Prostate gland (tissue), 2 donors: ENCODE results near the gene IGSF6. TPM values are rescaled to one million over a fixed set of nuclear protein-coding genes. Genes with fewer than 3 reads are reported as not detected.

Experiments
- DNase-seq: peaks from one replicate; pipeline ENCODE4 v3.0.0-alpha.2; 2019; ENCODE audit warnings: low spot score
- H3K27ac ChIP-seq, 2 donors: fragments of 200-600 bp; sonication (generic); 2 replicates each; pipeline ENCODE4 v1.5.1; 2017 to 2019
- H3K27me3 ChIP-seq: fragments of 200-600 bp; sonication (generic); replicated peaks from 2 replicates; pipeline ENCODE4 v1.5.1; 2019; ENCODE audit not compliant: insufficient read depth
- H3K36me3 ChIP-seq, 2 donors: fragments of 200-600 bp; sonication (generic); 1 replicate in 1 of 2; 2 replicates in 1 of 2; pipeline versions ENCODE4 v1.5.1 to v1.8.1; 2017 to 2019
- H3K4me1 ChIP-seq: fragments of 200-600 bp; sonication (generic); replicated peaks from 2 replicates; pipeline ENCODE4 v1.5.1; 2019
- H3K4me3 ChIP-seq, 2 donors: fragments of 200-600 bp; sonication (generic); 2 replicates each; pipeline ENCODE4 v1.5.1; 2017 to 2019
- H3K9me3 ChIP-seq: fragments of 200-600 bp; sonication (generic); 2 replicates; pipeline ENCODE4 v1.5.1; 2017
- POLR2A ChIP-seq: fragments of 450-650 bp; IDR thresholded peaks from one replicate; pipeline ENCODE4 v1.6.1; 2016; ENCODE audit warnings: antibody characterized with exemption, mild to moderate bottlenecking
- POLR2AphosphoS5 ChIP-seq: sonication (generic); formaldehyde crosslinking; IDR thresholded peaks from one replicate; pipeline ENCODE4 v1.6.1; 2017; ENCODE audit warnings: antibody characterized with exemption
- WGBS: methylation state at CpG from one replicate; pipeline ENCODE4 v1.1.5; 2018; 5-methylcytosine and 5-hydroxymethylcytosine counted together
- intact Hi-C: fragments of 100-400 bp; cut with DNase I; formaldehyde crosslinking; loops from one replicate; pipeline ENCODE4 v1.14.2; 2022
- total RNA-seq, 2 donors: library from RNA; depleted of rRNA; stranded (reverse); fragments of >200 nt; gene quantifications; one replicate each; pipeline ENCODE4 v1.1.0, GENCODE V29; 2016
- TF ChIP-seq, protein P1 (sequence below), 4 experiments: fragments of 200-600 bp in 2 of 4; fragments of 450-650 bp in 2 of 4; sonication (generic) in 2 of 4; IDR thresholded peaks; 1 replicate in 3 of 4; 2 replicates in 1 of 4; pipeline ENCODE4 v1.5.1; 2016 to 2019; ENCODE audit warnings: antibody characterized with exemption in 4 of 4, mild to moderate bottlenecking in 2 of 4, moderate library complexity in 2 of 4

Gene IGSF6
- total RNA-seq, 2 donors from 2014 or later = 4.5 TPM; not detected in 1

- intact Hi-C loops = loop anchor here (5.0 kb wide), 1 partner anchor 45 kb away; no protein-coding TSS in a partner anchor
- DNase-seq = peak; percentile 60
- no peaks in the 10 kb centered on the region for H3K9me3 ChIP-seq
- H3K4me1 ChIP-seq = no peaks in the 10 kb centered on the region
- peak overlapping the region; percentile 38 to 97 for H3K27ac ChIP-seq
- H3K36me3 ChIP-seq = no peaks in the 10 kb centered on the region
- H3K4me3 ChIP-seq = no peak overlapping the region
- 22% methylated on average over 2 of the region's 2 CpGs for WGBS
- H3K27me3 ChIP-seq = no peaks in the 10 kb centered on the region
- TF ChIP-seq POLR2AphosphoS5 (peak; percentile 70), POLR2A (no peak)
Measured at GRCh38 chr16:21597561-21598030, 54.8 kb downstream of the IGSF6 start.

DNA sequence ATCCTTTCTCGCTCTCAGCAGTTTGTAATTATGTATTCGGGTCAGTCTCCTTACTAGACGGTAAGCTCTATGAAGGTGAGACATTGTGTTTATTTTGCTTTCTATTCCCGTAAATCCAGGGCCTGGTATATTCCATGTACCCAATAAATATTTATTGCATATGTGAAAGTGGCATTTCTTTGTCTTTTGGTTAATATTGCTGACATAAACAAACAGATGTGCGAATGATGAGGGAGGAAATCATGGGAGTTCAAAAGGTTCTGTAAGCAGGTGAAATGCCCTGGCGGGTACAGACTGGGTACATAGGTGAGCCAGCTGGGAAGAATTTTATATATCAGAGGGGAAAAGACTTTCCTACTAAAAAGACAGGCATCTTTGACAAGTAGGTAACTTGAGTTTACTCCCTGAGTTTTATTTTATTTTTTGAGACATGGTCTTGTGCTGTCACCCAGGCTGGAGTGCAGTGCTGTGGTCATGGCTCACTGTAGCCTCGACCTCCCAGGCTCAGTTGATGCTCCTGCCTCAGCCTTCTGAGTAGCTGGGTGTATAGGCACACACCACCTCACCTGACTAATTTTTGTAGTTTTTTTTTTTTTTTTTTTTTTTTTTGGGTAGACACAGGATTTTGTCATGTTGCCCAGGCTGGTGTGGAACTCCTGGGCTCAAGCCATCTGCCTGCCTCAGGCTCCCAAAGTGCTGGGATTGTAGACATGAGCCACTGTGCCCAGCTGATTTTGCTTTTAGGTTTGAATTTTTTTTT lies 58.7 kb downstream of the IGSF6 start:
- no peak for DNase-seq
- TF ChIP-seq, protein P1, sequence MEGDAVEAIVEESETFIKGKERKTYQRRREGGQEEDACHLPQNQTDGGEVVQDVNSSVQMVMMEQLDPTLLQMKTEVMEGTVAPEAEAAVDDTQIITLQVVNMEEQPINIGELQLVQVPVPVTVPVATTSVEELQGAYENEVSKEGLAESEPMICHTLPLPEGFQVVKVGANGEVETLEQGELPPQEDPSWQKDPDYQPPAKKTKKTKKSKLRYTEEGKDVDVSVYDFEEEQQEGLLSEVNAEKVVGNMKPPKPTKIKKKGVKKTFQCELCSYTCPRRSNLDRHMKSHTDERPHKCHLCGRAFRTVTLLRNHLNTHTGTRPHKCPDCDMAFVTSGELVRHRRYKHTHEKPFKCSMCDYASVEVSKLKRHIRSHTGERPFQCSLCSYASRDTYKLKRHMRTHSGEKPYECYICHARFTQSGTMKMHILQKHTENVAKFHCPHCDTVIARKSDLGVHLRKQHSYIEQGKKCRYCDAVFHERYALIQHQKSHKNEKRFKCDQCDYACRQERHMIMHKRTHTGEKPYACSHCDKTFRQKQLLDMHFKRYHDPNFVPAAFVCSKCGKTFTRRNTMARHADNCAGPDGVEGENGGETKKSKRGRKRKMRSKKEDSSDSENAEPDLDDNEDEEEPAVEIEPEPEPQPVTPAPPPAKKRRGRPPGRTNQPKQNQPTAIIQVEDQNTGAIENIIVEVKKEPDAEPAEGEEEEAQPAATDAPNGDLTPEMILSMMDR (IDR thresholded peaks at IDR 0.05) = no peak
- no peak for TF ChIP-seq POLR2AphosphoS5
- Histone ChIP-seq H3K27ac (peak overlapping the region in 1 of 2 donors; percentile 44), H3K4me1 (no peaks in the 10 kb centered on the region), H3K9me3 (no peaks in the 10 kb centered on the region), H3K4me3 (no peak overlapping the region), H3K27me3 (no peaks in the 10 kb centered on the region), H3K36me3 (no peaks in the 10 kb centered on the region)
- intact Hi-C loops = no loop called here
- 47% methylated on average over 7 of the region's 7 CpGs for WGBS

DNA sequence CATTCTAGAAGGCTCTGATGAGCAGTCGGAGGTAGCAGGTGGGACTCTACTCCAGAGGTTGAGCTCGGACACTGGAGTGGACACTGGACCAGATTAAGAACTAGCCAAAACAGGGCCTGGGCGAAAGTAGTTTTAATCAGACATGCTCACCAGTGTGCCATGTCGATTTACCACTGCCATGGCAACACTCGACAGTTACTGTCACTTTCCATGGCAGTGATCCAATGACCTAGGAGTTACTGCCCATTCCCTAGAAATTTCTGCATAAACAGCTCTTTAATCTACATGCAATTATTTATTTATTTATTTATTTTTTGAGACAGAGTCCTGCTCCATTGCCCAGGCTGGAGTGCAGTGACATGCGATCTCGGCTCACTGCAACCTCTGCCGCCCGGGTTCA lies 60.2 kb downstream of the IGSF6 start:
- TF ChIP-seq POLR2AphosphoS5 = no peak
- no peak for TF ChIP-seq POLR2A
- TF ChIP-seq, protein P1 (IDR thresholded peaks at IDR 0.05) = no peak
- H3K9me3 ChIP-seq = no peaks in the 10 kb centered on the region
- no peaks in the 10 kb centered on the region for H3K36me3 ChIP-seq
- DNase-seq = no peak
- 90% methylated on average over 9 of the region's 9 CpGs for WGBS
- no peak overlapping the region for H3K27ac ChIP-seq
- no peaks in the 10 kb centered on the region for H3K27me3 ChIP-seq
- H3K4me3 ChIP-seq = no peak overlapping the region
- intact Hi-C loops = no loop called here
- no peaks in the 10 kb centered on the region for H3K4me1 ChIP-seq

DNA sequence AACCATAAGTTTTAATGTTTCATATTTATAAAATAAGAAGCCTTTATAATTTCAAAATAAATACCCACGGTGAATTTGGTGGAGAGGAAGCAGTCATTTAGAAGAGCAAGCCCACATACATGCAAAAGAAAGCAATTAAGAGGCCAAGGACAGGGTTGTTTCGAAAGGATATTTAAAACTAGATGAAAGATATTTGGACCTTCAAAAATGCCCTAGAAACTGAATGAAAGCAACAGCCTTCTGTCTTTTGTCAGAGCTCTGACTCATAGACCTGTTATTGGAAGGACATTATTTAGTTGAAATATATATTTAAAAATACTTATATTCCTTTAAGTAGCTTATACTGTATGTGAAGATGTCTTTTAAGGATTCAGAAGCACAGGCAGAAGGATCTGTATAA lies 61.6 kb downstream of the IGSF6 start:
- intact Hi-C loops = no loop called here
- DNase-seq = no peak
- H3K27me3 ChIP-seq = no peaks in the 10 kb centered on the region
- no peaks in the 10 kb centered on the region for H3K4me1 ChIP-seq
- no peak overlapping the region for H3K27ac ChIP-seq
- TF ChIP-seq, protein P1 (IDR thresholded peaks at IDR 0.05) = no peak
- TF ChIP-seq POLR2AphosphoS5 = no peak
- no peak for TF ChIP-seq POLR2A
- 47% methylated on average over 2 of the region's 2 CpGs for WGBS
- H3K9me3 ChIP-seq = no peaks in the 10 kb centered on the region
- H3K36me3 ChIP-seq = no peaks in the 10 kb centered on the region
- no peak overlapping the region for H3K4me3 ChIP-seq

DNA sequence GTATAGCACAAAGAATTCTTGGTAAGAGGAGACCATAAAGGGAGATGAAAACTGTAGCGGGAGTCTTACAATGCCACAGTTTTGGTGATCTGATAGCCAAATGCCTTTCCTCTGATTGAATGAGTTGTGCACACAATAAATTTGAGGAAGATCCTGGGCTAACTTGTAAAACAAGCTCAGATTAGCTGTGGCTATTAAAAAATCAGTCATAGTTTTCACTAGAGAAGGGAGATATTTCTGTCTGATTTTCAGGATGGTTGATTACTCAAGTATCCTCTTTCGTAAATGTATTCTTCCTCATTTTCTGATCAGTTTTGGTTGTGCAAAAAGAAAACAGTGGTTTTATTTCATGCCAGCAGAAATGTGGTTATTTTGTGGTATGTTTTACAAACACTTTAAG lies 62.1 kb downstream of the IGSF6 start:
- Histone ChIP-seq H3K27ac (peak overlapping the region in 1 of 2 donors; percentile 32), H3K4me1 (no peaks in the 10 kb centered on the region), H3K27me3 (no peaks in the 10 kb centered on the region), H3K9me3 (no peaks in the 10 kb centered on the region), H3K4me3 (no peak overlapping the region), H3K36me3 (no peaks in the 10 kb centered on the region)
- TF ChIP-seq POLR2A (no peak), POLR2AphosphoS5 (peak; percentile 49)
- TF ChIP-seq, protein P1 (IDR thresholded peaks at IDR 0.05) = no peak
- 29% methylated on average over 2 of the region's 2 CpGs for WGBS
- no peak for DNase-seq
- intact Hi-C loops = no loop called here
